HG03565 (cell line): Measurements from ENCODE around the gene CFAP107.

Experiments used
- ATAC-seq: cut with Tn5 transposase; IDR thresholded peaks from one replicate; pipeline ENCODE4 v1.9.1; 2021; ENCODE audit warnings: mild to moderate bottlenecking, moderate library complexity; ENCODE audit not compliant: unreplicated experiment

CFAP107 gene

DNA sequence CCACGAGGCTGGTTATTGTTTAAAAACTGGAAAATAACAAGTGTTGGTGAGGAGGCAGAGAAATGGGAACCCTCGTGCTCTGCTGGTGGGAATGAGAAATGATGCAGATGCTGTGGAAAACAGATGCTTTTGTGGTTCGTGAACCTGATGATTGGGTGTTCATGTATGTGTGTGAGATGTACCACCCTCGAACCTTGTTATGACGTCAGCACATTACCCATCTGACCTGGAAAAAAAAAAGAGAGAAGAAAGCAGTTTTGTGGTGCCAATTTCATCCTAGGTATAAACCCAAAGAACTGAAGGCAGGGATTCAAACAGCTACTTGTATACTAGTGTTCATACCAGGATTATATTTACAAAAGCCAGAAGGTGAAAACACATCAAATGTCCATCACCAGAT lies 6.4 kb upstream of the CFAP107 start:
- no peak for ATAC-seq

DNA sequence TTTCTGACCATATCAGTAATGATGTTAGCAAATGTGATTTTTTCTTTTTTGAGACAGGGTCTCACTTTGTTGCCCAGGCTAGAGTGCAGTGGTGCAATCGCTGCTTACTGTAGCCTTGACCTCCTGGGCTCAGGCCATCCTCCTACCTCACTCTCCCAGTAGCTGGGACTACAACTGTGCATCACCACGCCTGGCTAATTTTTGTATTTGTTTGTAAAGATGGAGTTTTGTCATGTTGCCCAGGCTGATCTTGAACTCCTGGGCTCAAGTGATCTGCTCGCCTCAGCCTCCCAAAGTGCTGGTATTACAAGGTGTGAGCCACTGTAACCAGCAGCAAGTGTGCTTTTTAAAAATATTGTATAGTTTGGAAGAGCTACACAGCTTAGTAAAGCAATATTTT lies 4.1 kb upstream of the CFAP107 start:
- no peak for ATAC-seq

DNA sequence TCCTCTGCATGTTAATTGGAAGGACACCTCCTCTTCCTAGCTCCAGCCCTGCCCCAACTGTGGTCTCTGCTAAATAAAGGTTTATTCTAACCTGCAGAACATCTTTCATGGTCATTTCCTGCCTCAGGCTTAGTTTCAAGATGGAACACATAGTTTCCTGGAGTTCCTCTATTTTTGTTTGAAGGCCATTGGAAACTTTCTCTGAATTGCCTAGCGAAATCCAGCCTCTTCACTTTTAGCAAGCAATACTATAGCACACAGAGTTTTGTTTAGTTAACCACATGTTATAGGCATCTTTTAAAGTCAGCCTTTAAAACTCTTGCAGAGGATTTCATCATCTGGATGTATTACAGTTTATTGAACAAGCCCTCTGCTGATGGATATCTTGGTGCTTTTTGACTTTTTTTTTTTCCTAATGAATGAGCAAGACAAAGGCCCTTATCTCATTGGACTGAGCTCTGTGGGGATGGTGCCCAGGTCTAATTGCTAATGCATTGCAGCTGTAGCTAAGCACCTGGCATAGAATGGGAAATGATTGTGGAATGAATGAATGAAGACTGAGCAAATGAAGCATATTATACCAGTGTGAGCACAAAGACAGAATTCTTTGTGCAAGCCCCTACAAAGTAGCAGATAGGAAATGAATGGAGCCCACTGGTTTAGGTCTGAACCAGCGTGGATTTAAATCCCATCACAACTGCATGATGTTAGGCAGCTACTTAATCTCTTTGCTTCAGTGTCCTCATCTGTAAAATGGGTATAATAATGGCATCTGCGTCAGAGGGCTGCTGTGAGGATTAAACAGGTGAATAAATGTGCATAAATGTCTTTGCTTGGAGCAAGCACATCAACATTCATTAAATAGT lies 641 bp upstream of the CFAP107 start:
- ATAC-seq: no peak

DNA sequence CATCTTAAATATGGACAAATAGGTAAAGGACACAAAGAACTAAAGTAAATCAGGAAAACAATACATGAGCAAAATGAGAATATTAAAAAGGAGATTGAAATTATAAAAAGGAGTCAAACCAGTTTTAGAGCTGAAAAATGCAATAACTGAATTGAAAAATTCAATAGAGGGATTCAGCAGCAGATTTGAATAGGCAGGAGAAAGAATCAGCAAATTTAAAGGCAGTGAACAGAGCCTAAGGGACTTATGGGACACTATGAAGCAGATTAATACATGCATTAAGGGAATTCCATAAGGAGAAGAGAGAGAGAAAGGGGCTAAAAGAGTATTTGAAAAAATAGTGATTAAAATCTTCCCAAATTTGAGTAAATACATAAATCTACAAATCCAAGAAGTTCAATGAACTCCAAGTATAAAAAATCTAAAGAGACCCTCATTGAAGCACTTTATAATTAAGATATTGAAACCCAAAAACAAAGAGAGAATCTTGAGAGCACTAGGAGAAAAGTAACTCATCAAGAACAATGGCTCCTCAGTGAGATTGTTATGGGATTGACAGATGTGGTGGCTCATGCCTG lies 2.9 kb downstream of the CFAP107 start:
- ATAC-seq: no peak

DNA sequence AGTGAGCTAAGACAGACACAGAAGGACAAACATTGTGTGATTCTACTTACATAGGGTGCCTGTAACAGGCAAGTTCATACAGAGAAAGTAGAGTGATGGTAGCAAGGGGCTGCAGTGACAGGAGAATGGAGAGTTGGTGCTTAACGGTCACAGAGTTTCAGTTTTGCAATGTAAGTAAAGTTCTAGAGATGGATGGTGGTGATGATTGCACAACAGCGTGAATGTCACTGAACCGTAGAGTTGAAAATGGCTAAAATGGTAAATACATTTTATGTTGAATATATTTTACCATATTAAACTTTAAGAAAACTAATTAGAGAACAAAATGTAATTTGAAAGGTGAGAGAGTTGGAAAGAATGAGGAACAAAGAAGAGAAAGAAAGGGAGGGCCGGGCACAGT lies 8.7 kb downstream of the CFAP107 start:
- no peak for ATAC-seq

DNA sequence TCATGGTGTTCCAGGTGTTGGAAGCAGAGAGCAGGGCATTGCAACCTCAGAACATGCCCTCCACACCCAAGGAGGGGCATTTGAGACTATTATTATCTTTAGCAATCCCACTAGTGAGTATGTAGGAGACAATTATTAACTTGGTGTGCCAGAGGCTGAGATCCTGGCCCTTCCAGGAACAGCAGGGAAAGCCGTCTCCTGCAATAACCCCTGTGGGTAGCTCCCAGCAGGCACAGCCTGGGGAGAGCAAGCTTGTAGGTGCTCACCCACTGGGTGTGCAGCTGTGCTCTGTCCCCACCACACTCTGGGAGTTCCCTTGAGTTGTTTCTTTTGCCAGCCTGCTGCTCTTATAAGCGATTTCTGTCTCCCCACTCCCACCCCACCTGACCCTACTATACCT lies 10.3 kb downstream of the CFAP107 start:
- no peak for ATAC-seq

DNA sequence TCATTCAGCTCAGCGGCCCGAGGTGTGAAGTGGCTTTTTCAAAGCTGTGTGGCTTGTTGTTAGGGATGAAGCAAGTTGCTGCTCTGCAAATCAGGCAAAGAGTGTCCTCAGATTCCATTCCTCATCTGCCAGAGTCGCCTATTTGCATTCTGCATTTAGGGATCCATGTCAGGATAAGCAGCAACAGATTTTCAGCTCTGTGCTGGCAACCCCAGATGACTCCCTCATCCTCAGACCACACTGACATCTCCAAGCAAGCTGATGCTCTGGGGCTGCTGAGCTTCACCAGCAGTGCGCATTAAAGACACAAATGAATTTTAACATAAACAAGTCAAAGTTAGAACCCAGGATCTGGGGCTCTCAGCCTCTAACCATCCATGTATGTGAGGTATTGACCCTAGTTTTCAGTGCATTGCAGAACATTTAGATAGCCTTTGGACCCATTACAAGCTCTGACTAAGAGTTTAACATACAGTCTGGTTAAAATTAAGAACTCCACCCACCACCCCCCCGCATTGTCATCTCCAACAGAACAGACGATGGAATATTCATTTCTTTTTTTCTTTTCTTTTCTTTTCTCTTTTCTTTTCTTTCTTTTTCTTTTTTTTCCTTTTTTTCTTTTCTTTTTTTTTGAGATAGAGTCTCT lies 10.9 kb downstream of the CFAP107 start:
- ATAC-seq: no peak

DNA sequence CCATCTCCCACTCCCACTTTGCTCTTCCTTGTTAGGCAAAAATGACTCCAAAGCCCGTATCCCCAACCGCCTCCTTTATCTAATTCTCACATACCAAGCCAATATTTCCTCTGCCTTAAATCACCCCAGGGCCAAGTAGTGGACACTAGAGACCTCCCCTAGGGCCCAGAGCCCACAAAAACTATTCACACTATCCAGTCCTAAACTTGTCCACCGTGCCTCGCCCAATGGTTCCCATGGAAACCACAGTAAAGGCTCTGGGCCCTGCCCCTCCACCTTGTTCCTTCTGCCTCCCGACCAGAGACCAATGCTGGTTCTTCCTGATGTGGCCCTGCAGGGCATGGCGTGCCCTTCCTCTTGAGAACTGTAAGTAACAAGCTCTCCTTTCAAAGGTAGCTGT lies 11.8 kb downstream of the CFAP107 start:
- no peak for ATAC-seq

DNA sequence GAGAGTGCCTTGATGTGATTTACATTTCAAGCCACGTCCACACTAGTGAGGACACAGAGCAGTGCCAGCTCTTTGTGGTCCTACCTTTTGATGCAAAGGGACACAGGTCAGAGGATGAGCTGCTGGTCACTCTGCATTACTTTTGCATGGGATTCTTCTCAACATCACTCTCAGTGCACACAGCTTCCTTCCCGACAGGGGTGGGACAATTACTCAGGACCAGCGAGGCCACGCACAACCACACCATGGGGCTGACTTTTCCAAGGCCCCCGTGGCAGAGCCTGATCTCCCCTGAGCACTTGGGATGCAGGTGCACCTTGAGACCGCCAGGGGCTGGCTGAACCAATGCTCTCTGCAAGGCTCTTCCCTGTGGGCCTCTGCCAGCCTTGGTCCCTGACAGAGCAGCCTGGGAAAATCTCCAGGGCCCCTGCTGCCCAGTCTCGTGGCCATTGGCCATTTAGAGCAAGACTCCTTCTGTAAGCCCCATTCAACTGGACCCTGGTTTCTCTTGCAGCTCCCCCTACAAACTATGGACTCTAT lies 14.3 kb downstream of the CFAP107 start:
- no peak for ATAC-seq

DNA sequence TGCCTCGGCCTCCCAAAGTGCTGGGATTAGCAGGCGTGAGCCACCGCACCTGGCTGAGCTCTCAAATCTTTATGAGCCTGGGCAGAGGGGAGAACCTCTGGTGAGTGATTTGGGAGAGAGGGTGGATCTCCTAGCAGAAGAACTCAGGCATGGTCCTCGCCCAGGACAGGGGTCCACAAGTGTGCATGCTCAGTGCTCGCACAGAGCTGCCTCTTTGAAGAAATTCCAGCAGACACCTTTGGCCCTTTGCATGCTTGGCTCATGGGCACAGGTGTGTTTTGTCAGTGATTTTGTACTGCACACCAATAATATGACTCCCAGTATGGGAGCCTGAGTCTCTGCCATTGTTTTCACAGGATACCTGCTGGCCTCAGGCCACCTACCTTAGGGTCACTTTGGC lies 15.8 kb downstream of the CFAP107 start:
- no peak for ATAC-seq

DNA sequence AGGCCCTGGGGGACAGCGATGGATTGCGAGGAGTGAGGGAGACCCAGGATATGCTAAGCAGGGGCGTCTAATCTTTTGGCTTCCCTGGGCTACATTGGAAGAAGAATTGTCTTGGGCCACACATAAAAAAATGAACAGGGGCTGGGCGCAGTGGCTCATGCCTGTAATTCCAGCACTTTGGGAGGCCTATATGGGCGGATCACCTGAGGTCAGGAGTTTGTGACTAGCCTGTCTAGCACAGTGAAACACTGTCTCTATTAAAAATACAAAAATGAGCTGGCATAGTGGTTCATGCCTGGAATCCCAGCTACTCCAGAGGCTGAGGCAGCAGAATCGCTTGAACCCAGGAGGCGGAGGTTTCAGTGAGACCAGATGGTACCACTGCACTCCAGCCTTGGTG lies 16.8 kb downstream of the CFAP107 start:
- no peak for ATAC-seq

DNA sequence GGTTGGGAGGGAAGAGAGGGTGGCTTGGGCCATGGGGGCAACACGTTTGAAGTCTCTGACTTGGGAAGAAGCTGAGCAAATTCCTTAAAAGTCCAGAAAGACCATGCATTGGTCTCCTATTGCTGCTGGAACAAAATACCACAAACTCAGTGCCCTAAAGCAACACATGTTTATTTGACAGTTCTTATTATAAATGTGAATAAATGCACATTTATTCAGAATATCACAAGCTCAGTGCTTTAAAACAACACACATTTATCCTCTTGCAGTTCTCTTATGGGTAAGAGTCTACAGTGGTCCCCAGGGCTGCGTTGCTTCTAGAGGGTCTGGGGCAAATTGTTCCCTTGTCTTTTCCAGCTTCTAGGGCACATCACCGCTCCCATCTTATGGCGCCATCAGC lies 17.5 kb downstream of the CFAP107 start:
- no peak for ATAC-seq

DNA sequence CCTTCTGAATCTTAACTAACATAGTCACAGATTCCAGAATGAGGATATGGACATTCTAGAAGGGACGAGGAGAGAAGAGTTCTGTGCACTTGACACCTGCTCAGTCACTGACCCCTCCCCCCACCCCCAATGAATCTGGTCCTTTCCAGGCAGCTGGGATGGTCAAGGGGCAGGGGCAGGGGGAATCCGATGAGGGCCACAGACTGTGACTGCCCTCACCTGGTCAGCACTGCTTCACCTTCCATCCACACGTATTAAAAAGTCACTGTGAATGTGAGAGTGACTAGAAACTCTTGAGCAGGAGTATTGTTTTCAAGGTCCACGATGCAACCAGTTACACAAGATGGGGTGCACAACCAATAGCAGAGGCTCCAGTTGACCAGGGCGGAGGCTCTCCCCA lies 18.0 kb downstream of the CFAP107 start:
- no peak for ATAC-seq

DNA sequence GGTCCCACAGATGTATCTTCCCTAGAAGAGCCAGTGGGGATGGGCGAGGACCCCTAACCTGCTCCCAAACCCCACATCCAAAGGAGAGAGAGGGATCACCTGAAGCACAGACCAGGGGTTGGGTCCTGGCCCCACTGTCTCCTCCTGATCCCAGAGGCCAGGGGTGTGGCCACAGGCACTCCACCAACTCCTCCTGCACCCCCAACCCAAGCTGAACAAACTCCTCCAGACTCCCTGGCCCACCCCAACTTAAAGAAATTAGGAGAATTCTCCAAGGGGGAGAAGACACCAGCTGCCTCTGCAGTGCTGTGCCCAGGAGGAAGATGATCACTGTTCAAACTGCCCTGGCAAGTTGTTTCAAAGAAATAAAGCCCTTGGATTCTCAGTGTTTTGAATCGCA lies 23.0 kb downstream of the CFAP107 start:
- no peak for ATAC-seq

DNA sequence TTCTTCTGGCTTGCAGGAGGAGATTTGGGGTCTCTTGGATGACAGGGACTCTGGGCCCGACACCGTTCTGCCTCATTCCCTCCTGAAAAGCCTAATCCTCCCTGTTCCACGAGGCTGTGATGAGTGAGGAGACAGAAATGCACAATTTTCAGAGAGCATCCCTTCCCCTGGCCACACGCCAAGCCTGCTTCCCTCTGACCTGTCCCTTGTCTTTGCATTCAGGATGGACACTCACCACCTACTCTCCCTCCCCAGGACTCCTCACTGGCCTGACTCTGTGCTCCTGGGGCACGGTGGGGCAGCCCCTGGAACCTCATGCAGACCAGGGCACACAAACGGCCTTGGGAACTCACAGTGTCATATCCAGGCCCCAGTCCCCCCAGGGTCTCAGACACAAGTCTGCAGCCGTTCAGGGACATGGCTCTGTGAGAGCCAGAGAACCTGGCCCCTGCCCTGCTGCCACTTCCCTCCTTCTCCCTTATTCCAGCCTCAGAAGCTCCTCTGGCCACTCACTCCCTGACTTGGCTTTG lies 24.0 kb downstream of the CFAP107 start:
- ATAC-seq: no peak

DNA sequence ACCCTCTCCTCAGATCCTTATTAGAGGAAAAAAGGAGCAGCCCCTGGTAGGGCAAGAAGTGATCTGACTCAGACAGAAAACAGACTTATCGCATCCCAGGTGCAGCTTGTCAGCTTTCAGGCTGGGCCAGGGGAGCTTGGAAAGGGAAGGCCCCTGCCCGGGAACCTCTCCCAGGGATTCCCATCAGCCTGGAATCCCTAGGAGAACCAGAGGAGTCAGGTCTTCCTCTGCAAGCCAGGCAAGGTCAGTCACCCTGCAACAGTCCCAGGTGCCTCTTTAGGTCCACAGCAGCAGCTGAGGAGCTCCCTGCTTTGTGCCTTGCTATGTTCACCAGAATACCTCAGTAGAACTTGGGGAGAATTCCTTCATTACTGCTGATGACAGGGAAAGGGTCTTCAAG lies 24.6 kb downstream of the CFAP107 start:
- no peak for ATAC-seq

DNA sequence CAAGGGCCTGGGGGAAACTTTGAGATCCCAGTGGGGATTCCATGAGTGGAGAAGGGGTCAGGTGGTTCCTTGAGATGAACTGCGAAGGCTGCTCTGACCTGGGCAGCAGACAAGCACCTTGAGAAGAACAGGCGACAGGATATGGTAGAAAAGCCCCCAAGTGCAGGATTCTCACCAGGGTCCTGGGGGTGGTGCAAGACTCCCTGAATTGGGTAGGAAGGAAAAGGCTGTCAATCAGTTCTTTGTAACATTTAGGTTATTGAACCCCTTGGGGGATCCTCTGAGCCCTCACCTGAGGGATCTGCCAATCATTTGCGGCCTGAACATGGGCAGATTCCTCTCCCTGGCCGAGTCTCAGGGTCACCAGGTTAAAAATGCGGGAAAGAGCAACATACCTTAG lies 25.2 kb downstream of the CFAP107 start:
- ATAC-seq: no peak

DNA sequence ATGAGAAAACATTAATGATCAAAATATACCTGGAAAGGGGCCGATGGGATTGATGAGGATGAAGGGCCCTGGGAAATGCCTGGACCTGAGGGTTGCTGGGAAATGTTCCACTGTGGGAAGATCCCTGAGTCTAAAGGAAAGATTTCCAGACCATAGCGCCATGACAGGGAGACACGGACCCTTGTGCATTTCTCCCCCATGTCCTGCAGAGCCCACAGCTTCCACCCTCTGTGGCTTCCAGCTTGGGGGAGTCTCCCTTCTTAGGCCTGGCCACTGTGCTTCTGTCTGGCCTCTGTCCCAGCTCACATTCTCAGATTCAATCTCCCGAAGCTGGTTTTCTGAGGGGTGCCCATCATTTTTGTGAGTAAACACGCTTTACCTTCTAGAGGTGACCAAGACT lies 26.5 kb downstream of the CFAP107 start:
- no peak for ATAC-seq

DNA sequence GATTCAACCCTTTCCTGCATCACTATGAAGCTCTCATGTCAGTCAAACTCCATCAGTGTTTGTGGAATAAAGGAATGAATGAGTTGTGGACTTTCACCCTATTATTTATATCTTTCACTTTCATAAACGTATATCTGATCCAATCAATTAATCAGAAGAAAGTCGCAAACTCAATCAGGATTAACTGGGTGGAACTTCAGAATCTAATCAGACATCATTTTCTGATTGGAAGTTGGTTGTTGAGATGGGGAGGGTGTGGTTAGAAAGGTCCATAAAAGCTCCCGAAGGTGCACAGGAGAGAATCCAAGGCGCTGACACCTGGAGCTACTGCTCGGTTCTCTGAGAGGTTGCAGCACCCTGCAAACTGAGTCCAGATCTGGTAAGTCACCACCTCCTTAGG lies 27.4 kb downstream of the CFAP107 start, which contains the start of gene PRAMEF12:
TSS of gene PRAMEF12 (plus strand) at position 301 of the 400 bp plus-strand sequence. CDS start 1,130 bp downstream, outside the sequence.
- ATAC-seq: no peak

DNA sequence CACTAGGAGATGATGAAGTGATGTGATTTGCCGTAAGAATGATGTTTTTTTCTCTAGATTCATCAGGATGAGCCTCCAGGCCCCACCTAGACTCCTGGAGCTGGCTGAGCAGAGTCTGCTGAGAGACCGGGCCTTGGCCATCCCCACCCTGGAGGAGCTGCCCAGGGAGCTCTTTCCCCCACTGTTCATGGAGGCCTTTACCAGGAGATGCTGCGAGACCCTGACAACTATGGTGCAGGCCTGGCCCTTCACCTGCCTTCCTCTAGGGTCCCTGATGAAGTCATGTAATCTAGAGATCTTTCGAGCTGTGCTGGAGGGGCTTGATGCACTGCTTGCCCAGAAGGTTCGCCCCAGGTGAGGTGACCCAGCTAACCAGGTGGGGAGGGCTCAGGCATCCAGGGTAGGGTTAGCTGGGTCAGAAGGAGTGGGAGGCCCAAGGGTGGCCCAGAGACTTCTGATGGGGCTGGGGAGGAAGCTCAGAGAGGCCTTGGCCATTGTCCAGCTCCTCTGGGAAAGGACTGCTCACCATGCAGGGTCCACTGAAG lies 28.9 kb downstream of the CFAP107 start:
- no peak for ATAC-seq

DNA sequence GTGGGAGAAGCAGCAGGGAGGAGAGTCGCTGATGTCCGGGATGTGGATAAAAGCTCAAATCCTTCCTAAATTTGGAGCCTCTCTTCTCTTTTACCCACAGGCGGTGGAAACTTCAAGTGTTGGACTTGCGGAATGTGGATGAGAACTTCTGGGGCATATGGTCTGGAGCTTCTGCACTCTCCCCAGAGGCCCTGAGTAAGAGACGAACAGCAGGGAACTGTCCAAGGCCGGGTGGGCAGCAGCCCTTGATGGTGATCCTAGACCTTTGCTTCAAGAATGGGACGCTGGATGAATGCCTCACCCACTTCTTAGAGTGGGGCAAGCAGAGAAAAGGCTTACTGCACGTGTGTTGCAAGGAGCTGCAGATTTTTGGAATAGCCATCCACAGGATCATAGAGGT lies 29.4 kb downstream of the CFAP107 start:
- ATAC-seq: no peak
